Fibroblast of skin of left quadriceps (primary cell): Measurements from ENCODE around the gene EIF3A.
"Not testable (repeated sequence)": the region's sequence is repeated elsewhere in the genome, so short reads cannot be mapped to it uniquely, and the experiment has no call there.

ENCODE experiments used
- DNase-seq, 2 experiments: peaks; one replicate each; pipeline ENCODE4 v3.0.0-alpha.2; 2013; ENCODE audit warnings: low read depth in 2 of 2

The EIF3A gene

GRCh38 chr10:119101366-119102098, 20.9 kb upstream of the EIF3A start:
- DNase-seq = no peak

DNA sequence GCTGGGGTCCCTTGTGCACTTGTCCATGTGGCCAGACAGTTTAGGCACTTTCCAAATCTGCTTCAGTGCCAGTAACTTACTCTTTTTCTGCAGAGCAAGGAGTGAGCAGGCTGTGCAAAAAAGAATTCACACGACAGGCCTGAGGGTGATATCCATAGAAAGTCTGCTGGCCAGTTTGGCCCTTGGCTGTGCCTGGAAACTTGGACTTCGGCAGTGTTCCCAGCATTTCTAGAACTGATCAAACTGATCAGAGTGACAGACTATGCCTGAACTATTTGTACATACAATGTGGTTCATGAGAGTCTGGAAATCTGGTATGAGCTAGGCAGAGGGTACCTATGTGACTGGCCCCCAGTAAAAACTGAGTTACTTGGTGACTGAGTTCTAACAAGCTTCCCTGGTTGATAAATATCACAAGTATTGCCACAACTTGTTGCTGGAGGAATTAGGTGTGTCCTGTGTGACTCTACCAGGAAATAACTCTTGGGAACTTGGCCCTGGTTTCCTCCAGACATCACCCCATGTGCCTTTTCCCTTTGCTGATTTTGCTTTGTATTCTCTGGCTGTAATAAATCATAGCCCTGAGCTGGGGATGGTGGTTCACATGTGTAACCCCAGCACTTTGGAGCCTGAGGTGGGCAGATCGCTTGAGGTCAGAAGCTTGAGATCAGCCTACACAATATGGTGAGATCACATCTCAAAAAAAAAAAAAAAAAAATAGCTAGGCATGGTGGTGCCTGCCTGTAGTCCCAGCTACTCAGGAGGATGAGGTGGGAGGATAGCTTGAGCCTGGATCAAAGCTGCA, 20.0 kb upstream of the EIF3A start:
- no peak for DNase-seq

- DNase-seq = no peak
Measured at GRCh38 chr10:119098576-119098975, 18.0 kb upstream of the EIF3A start.

DNA sequence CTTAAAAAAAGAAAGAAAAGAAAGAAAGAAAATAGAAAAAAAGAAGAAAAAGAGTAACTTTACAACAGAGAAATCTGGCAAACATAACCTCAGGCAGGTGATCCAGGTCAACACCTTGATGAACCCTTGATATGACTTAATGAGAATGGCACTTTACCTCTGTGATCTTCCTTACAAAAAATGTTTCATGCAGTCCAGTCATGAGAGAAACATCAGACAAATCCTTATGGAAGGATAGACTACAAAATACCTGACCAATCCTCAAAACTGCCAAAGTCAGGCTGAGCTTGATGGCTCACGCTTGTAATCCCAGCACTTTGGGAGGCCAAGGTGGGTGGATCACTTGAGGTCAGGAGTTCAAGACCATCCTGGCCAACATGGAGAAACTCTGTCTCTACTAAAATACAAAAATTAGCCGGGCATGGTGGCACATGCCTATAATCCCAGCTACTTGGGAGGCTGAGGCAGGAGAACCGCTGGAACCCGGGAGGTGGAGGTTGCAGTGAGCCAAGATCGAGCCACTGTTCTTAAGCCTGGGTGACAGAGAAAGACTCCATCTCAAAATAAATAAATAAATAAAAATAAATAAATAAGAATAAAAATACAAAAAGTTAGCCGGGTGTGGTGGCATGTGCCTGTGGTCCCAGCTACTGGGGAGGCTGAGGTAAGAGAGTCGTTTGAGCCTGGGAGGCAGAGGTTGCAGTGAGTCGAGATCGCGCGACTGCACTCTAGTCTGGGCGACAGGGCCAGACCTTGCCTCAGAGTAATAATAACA, 16.2 kb upstream of the EIF3A start:
- DNase-seq = not testable (repeated sequence)

- DNase-seq = no peak
Measured at GRCh38 chr10:119095640-119096039, 15.0 kb upstream of the EIF3A start.

- peak in 1 of 2 experiments; percentile 42 for DNase-seq
Measured at GRCh38 chr10:119090968-119091367, 10.4 kb upstream of the EIF3A start.

GRCh38 chr10:119090026-119090795, 9.6 kb upstream of the EIF3A start:
- no peak for DNase-seq

DNA sequence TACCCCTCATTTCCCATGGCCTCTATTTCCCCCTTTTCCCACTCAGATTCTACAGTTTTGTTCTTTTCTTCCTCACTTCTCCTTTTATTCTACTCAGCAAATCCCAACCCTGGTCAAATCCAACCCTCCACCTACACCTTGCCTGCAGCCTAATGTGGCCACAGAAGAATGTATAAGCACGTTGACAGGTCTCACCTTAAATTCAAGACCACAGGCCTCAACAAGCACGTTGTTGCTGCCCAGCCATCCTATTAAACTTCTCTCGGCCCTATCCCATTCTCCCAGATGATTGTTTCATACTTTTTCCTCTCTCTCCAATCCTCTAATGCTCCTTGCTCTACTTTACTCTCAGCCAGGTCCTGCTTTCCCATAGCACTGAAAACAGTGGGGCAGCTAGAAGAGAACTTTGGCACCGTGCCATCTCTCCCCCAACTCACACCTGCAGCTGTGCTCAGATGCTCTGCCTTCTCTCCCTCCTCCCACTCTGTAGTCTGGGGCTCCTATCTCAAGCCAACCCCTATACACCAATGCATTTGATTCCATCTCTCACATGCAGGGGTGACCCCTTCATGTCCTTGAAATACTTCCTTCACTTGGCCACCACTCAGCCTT, 6.8 kb upstream of the EIF3A start:
- no peak for DNase-seq

DNA sequence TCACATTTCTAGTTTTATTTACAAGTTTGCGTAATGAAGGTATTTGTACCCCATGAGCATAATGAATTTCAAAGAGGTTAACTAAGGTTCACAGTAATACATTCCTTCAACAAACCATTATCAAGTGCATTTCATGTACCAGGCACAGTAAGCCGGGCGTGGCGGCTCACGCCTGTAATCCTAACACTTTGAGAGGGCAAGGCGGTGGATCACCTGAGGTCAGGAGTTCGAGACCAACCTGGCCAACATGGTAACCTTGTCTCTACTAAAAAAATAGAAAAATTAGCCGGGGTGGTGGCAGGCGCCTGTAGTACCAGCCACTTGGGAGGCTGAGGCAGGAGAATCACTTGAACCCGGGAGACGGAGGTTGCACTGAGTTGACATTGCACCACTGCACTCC, 4.3 kb upstream of the EIF3A start:
- no peak for DNase-seq

DNA sequence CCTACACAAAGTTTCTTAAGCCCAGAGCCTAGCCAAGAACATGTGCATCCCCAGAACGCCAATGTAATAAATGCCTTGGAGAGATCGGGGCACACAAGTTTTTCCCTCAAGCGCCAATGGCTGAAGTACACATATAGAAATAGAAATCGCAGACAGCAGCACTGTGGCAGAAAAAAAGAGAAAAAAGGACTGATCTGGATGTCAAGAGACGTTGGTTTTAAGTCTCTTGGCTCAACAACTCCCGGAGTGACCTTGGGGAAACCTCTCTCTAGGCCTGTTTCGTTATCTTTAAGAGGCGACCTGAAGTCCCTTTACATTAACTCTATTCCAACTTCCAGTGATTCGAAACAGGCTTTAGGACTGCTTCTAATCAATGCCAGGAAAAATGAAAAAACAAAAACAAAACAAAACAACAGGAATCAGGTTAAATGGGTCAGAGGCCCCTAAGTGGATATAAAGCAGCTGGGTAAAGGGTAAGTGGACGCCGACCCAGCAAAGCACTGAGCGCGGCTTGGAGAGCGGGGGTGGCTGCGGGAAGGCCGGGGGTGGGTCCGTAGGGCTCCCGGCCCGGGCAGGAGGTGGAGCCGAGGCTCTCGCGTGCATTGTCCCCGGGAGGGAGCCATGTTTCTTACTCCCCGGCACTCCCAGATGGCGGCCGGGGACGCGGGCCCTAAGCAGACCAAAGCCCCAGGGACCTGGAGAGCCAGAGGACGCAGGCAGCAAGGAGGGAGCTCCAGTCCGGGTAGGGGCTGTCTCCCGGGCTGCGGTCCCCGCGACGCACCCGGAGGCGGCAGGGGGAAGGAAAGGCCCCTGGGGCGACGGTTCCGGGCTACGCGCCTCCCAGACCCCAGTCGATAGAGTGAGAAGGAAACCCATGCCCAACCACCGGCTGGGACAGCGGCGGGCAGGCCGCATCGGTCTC, 757 bp downstream of the EIF3A start:
- DNase-seq = peak; percentile 24 to 28

GRCh38 chr10:119078422-119079179, 2.0 kb downstream of the EIF3A start:
- DNase-seq = no peak

- no peak for DNase-seq
Measured at GRCh38 chr10:119073584-119073983, 7.0 kb downstream of the EIF3A start.

DNA sequence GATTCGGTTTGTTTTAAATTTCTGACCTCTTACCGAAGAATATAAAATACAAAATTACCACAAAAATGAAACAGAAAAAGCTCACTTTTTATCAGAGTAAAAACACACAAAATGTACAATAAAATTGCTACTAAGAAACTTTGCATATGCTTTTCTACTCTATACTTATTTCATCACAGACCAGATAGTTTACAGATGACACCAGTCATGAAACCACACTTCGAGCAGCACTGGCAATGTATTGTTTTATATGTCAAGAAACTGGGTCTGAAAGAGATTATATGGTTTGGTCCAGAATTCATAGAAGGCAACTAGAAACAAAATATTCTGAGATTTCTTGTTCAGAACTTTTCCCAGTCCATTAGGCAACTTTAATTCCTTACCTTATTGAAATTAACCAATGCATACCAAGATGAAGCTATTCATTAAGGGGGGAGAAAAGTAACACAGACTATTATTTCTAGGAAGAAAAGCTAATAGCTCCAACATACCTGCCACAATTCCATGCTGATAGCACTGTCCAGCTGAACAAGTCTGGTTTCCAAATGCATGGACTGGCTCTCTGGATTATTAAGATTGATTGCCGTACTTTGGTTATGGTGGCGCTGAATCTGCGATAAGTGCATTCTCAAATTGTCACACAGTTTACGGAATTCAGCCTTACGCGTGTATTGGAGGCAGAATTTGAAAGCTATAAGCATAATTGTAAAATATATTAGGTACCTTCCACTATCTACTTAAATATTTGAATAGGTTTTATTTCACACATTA, 10.0 kb downstream of the EIF3A start:
- DNase-seq = no peak

- no peak for DNase-seq
Measured at GRCh38 chr10:119061926-119062325, 18.7 kb downstream of the EIF3A start.

GRCh38 chr10:119061352-119061751, 19.3 kb downstream of the EIF3A start:
- DNase-seq = no peak

DNA sequence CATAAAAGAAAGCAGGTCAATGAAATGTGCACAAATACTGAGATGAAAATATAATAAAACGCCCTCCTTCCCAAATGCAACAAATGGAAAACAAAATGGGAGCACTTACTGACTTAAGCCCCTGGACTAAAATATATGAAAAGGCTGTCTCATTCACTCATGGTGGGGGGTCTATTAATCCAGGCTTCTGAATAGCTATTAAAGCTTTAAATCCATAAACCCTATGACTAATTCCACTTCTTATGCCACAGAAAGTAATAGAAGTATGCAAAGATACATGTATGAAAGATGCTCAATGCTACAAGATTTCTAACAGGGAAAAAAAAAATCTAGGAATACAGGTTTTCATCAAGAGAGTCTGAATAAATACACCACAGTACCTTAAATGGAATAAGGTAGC, 20.5 kb downstream of the EIF3A start:
- DNase-seq = no peak

- no peak for DNase-seq
Measured at GRCh38 chr10:119059557-119059956, 21.1 kb downstream of the EIF3A start.

- DNase-seq = no peak
Measured at GRCh38 chr10:119058010-119058409, 22.6 kb downstream of the EIF3A start.

- DNase-seq = no peak
Measured at GRCh38 chr10:119055472-119055871, 25.1 kb downstream of the EIF3A start.
